Immature natural killer cell (primary cell): ENCODE measurements around the gene LY6G6C. TPM values are rescaled to one million over a fixed set of nuclear protein-coding genes. Genes with fewer than 3 reads are reported as not detected.

ENCODE experiments used
- DNase-seq, 3 donors: peaks; one replicate each; pipeline ENCODE4 v3.0.0; 2022; ENCODE audit warnings: mixed read lengths in 1 of 3
- H3K27ac Mint-ChIP-seq, 6 donors: one replicate each; pipeline ENCODE4 v1.8.0; 2020; ENCODE audit warnings: mixed read lengths in 6 of 6, mild to moderate bottlenecking in 5 of 6, inconsistent platforms in 4 of 6, moderate library complexity in 3 of 6
- H3K27me3 Mint-ChIP-seq, 3 donors: one replicate each; pipeline ENCODE4 v1.8.0; 2020 to 2021; ENCODE audit warnings: low read depth in 3 of 3, mild to moderate bottlenecking in 3 of 3, mixed read lengths in 3 of 3, moderate library complexity in 3 of 3, inconsistent platforms in 1 of 3
- H3K36me3 Mint-ChIP-seq, 3 donors: one replicate each; pipeline ENCODE4 v1.8.0; 2020; ENCODE audit warnings: mixed read lengths in 3 of 3, inconsistent platforms in 2 of 3, mild to moderate bottlenecking in 2 of 3
- H3K4me1 Mint-ChIP-seq, 2 donors: one replicate each; pipeline ENCODE4 v1.8.0; 2020; ENCODE audit warnings: inconsistent platforms in 2 of 2, mild to moderate bottlenecking in 2 of 2, mixed read lengths in 2 of 2, moderate library complexity in 1 of 2
- H3K4me3 Mint-ChIP-seq, 5 donors: one replicate each; pipeline ENCODE4 v1.8.0; 2020; ENCODE audit warnings: mild to moderate bottlenecking in 5 of 5, mixed read lengths in 5 of 5, inconsistent platforms in 3 of 5, moderate library complexity in 3 of 5
- H3K9me3 Mint-ChIP-seq, 6 donors: one replicate each; pipeline ENCODE4 v1.8.0; 2020; ENCODE audit warnings: mild to moderate bottlenecking in 6 of 6, mixed read lengths in 6 of 6, inconsistent platforms in 4 of 6, moderate library complexity in 3 of 6
- polyA plus RNA-seq, 3 donors: library from polyadenylated mRNA; unstranded; fragments of 300-500 nt; fragmentation: Illumina TruSeq; gene quantifications; one replicate each; pipeline ENCODE4 v1.2.3, GENCODE V29; 2021

LY6G6C gene
- polyA plus RNA-seq, 3 donors from 2014 or later, result not detected

DNA sequence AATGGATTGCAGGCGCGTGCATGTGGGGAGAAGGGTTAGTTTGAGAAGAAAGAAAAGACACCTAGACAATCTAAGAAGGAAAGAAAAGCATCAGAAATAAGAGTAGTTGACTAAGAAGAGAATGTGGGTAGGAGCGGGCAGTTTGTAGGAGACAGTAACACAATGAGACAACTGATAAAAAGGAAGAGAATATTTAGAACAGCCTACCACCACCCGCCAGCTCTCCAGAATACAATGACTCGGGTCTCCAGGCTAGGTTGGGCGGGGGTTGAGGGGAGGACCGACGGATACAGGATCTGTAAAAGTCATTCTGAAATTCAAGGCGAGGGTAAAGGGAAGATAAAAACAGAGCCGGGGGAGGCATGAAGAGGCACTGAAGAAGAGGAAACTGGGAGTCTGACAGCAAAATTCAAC is 19.1 kb downstream of the LY6G6C start:
- peak overlapping the region; percentile 94 to 99 (median 96) for H3K4me3 Mint-ChIP-seq
- DNase-seq, result no peak
- no peaks in the 10 kb centered on the region for H3K9me3 Mint-ChIP-seq
- H3K4me1 Mint-ChIP-seq, result peaks cover 39 to 41% of the 10 kb centered on the region in 2 donors
- H3K27me3 Mint-ChIP-seq, result peaks cover 3 to 8% (median 3%) of the 10 kb centered on the region in 3 donors
- H3K36me3 Mint-ChIP-seq, result peaks cover 0 to 7% (median under 1%) of the 10 kb centered on the region in 3 donors
- peak overlapping the region; percentile 95 to 99 (median 98) for H3K27ac Mint-ChIP-seq

GRCh38 chr6:31701666-31702404 is 19.7 kb downstream of the LY6G6C start:
- Mint-ChIP-seq H3K27me3 (peaks cover 2 to 8% (median 3%) of the 10 kb centered on the region in 3 donors), H3K27ac (peak overlapping the region; percentile 95 to 99 (median 98)), H3K4me1 (peaks cover 40 to 46% of the 10 kb centered on the region in 2 donors), H3K36me3 (peaks cover 0 to 12% (median 5%) of the 10 kb centered on the region in 3 donors), H3K4me3 (peak overlapping the region; percentile 94 to 99 (median 96)), H3K9me3 (no peaks in the 10 kb centered on the region)
- no peak for DNase-seq

- Mint-ChIP-seq H3K4me3 (peak overlapping the region; percentile 94 to 99 (median 96)), H3K27me3 (peaks cover 2 to 8% (median 3%) of the 10 kb centered on the region in 3 donors), H3K9me3 (no peaks in the 10 kb centered on the region), H3K36me3 (peaks cover 0 to 12% (median 5%) of the 10 kb centered on the region in 3 donors), H3K27ac (peak overlapping the region; percentile 81 to 99 (median 98)), H3K4me1 (peaks cover 40 to 47% of the 10 kb centered on the region in 2 donors)
- no peak for DNase-seq
These were observed 20.7 kb downstream of the LY6G6C start for GRCh38 chr6:31700740-31701401.

DNA sequence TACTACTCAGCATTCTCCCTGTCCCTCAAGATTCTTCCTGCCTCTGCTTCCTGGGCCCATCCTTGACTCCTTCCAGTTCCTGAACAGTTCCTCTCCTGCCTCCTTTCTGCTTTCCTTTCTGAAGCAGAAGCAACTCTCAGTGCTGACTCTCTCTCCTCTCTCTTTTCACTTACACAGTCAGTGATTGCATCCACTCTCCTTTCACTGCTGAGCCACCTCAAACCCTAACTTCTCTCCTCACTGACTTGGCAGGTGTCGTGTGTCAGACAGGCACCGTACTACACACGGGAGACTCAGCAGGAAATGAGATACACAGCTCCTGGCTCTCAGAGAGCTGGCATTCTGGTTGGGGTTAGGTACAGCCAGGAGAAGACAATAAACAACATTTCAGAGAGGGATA is 24.0 kb downstream of the LY6G6C start:
- Mint-ChIP-seq H3K4me3 (no peak overlapping the region), H3K36me3 (peaks cover 5 to 18% (median 14%) of the 10 kb centered on the region in 3 donors), H3K9me3 (no peaks in the 10 kb centered on the region), H3K4me1 (peaks cover 29 to 37% of the 10 kb centered on the region in 2 donors), H3K27ac (peak overlapping the region; percentile 0 to 63 (median 42)), H3K27me3 (peaks cover 0 to 3% (median 1%) of the 10 kb centered on the region in 3 donors)
- DNase-seq, result no peak

DNA sequence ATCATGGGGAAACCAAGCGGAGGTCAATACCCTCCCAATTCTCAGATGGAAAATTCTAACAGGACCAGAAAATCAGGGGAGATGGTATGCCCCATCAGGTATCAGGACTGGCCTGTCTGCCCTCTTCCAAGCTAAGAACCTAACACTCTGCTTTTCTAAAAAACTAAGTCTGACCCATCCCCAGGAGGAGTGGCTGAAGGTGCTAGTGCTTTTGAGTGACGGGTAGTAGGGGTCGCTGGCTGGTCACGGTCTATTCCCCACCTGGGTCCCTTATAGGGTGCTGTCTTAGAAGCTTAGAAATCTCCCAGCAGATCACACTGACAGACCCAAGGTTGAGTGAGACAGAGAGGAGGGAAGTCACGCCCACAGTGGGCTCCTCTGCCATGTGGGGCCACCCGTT is 28.0 kb downstream of the LY6G6C start:
- Mint-ChIP-seq H3K27ac (no peak overlapping the region), H3K4me1 (peaks cover 5 to 15% of the 10 kb centered on the region in 2 donors), H3K27me3 (peaks cover 0 to 2% (median 0%) of the 10 kb centered on the region in 3 donors), H3K4me3 (no peak overlapping the region), H3K9me3 (no peaks in the 10 kb centered on the region), H3K36me3 (peaks cover 5 to 34% (median 18%) of the 10 kb centered on the region in 3 donors)
- DNase-seq, result no peak

DNA sequence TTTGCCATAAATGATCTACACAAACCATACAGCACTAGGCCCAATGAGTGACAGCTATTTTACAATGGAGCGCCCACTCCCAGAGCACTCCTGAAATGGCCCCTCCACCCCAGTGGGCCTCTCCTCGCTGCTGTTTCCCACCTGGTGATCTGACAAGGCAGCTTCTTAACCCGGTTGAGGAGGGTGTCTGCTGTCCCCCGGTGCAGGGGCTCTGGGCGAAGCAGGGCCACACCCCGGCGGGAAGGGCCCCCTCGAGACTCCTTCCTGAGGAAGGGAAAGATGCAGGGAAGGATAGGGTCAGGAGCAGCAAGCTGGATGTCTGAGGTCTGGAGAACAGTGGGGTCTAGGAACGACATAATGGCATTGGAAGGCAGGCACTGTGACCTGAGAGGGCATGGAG is 28.7 kb downstream of the LY6G6C start:
- Mint-ChIP-seq H3K4me3 (no peak overlapping the region), H3K4me1 (peaks cover 4 to 11% of the 10 kb centered on the region in 2 donors), H3K27ac (no peak overlapping the region), H3K9me3 (no peaks in the 10 kb centered on the region), H3K36me3 (peaks cover 6 to 32% (median 18%) of the 10 kb centered on the region in 3 donors), H3K27me3 (peaks cover 0 to 2% (median 0%) of the 10 kb centered on the region in 3 donors)
- no peak for DNase-seq

DNA sequence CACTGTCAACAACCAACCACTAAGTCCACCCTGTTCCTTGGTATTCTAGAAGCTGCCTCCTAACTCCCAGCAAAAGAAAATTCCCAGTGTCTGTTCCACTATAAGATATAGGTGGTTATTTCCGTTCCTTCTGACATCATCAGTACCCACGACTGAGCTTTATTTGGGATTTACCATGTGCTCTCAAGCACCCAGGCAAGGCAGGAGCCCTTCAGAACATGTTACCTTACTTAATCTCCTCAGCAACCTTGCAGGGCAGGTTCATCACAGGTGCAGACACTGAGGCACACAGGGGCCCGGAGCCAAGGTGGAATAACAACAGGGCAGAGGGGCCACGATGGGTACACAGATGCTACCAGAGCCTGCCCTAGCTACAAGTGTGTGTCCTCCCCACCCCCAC is 29.2 kb downstream of the LY6G6C start:
- no peak overlapping the region for H3K4me3 Mint-ChIP-seq

GRCh38 chr6:31691564-31692108 is 29.9 kb downstream of the LY6G6C start:
- Mint-ChIP-seq H3K36me3 (peaks cover 8 to 36% (median 12%) of the 10 kb centered on the region in 3 donors), H3K4me1 (no peaks in the 10 kb centered on the region), H3K27ac (peak overlapping the region in 1 of 6 donors; percentile 26), H3K4me3 (no peak overlapping the region), H3K27me3 (peaks cover 0 to 2% (median 0%) of the 10 kb centered on the region in 3 donors), H3K9me3 (no peaks in the 10 kb centered on the region)
- DNase-seq, result no peak

More for the DNA sequence above, 29.2 kb downstream of the LY6G6C start:
- Mint-ChIP-seq H3K9me3 (no peaks in the 10 kb centered on the region), H3K27ac (no peak overlapping the region), H3K27me3 (peaks cover 0 to 2% (median 0%) of the 10 kb centered on the region in 3 donors), H3K4me1 (peaks cover 0 to 6% of the 10 kb centered on the region in 2 donors), H3K36me3 (peaks cover 8 to 36% (median 17%) of the 10 kb centered on the region in 3 donors)
- no peak for DNase-seq

- H3K9me3 Mint-ChIP-seq, result no peaks in the 10 kb centered on the region
- H3K27me3 Mint-ChIP-seq, result peaks cover 0 to 2% (median 2%) of the 10 kb centered on the region in 3 donors
- DNase-seq, result no peak
- H3K36me3 Mint-ChIP-seq, result peaks cover 13 to 41% (median 16%) of the 10 kb centered on the region in 3 donors
- no peak overlapping the region for H3K4me3 Mint-ChIP-seq
- H3K4me1 Mint-ChIP-seq, result no peaks in the 10 kb centered on the region
- H3K27ac Mint-ChIP-seq, result peak overlapping the region in 1 of 6 donors; percentile 18
These were observed 30.5 kb downstream of the LY6G6C start for GRCh38 chr6:31691078-31691463.

DNA sequence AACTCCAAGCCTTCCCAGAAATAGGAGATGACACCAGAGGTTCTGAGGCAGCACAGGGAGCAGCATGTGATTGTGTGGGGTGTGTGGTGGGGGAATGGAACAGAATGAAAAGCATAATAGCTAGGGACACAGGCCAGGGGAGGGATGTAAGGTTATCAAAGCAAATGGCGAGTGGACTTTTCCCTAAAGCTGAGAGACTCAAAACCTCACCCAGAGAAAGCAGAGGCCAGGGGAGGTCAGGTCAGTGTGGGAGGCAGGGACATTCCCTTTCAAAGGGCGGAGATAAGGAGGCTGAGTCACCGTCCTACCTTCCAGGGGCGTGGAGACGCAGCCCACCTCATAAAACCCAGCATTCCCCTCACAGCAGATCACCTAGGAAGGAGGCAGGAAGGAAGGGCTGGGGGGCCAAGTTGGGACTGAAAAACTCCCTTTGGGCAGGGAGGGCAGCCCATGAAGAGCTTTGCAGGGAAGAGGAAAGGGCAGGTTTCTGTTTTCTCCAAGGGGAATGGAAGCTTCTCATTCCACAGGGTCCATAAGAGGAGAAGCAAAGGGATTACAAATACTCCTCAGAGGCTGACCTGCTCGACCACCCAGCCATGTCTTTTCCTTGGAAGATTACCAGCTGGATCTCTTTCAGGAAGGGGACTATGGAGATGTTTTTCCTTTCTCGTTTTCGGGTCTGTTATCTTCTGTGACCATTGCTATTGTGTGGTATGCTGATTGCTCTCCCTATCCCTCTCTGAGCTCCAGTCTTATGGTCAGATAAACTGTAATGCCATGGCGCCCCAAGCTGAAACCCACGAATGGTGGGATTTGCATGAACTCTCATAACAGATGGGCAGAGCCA is 31.1 kb downstream of the LY6G6C start:
- DNase-seq, result no peak
- Mint-ChIP-seq H3K9me3 (no peaks in the 10 kb centered on the region), H3K27me3 (peaks cover 0 to 3% (median 2%) of the 10 kb centered on the region in 3 donors), H3K4me3 (no peak overlapping the region), H3K36me3 (peaks cover 14 to 42% (median 16%) of the 10 kb centered on the region in 3 donors), H3K4me1 (no peaks in the 10 kb centered on the region), H3K27ac (peak overlapping the region in 4 of 6 donors; percentile 18 to 70 (median 34))

DNA sequence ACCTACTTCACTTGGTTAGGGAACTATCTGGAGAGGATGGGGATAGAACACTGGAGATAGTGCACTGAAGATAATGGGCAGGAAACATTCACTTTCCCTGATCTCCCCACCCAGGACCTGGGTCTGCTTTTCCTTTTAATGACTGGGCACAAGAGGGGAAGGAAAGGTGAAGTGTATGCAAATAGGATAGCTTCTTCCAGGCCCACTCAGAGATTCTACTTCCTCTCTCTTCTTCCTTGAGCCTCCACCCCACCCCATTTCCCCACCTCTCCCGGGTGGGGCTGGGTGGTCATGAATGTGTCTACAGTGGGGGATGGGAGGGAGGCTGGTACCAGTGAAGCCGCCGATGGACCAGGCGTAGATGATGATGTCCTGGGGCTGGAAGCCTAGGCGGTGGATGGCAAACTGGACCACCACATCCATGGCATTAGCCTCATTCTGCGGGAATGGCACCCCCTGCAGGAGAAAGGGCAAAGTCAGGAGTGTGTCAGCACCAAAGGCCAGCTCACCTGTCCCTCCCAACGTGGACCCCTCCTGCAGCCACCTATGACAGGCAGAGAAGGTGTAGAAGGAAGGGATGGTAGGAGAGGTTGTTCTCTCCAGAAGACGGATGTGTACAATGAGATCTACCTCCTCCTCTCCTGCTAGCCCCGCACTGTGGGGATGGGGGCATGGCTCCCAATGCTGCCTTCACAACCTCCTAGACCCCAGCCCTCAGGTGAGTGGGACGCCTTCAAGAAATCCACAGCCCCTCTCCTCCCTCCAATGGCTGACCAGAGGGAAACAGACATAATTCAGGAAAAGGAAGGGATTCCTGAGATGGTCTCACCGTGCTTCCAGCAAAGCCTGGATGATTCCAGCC is 32.1 kb downstream of the LY6G6C start:
- peaks cover 0 to 4% (median 2%) of the 10 kb centered on the region in 3 donors for H3K27me3 Mint-ChIP-seq
- no peaks in the 10 kb centered on the region for H3K9me3 Mint-ChIP-seq
- peak overlapping the region in 3 of 6 donors; percentile 51 to 70 (median 55) for H3K27ac Mint-ChIP-seq
- no peaks in the 10 kb centered on the region for H3K4me1 Mint-ChIP-seq
- DNase-seq, result no peak
- no peak overlapping the region for H3K4me3 Mint-ChIP-seq
- H3K36me3 Mint-ChIP-seq, result peaks cover 9 to 36% (median 11%) of the 10 kb centered on the region in 3 donors
